VCaP (cell line): ENCODE data around the gene TPK1.
"Not testable (repeated sequence)": the region's sequence is repeated elsewhere in the genome, so short reads cannot be mapped to it uniquely, and the experiment has no call there.

Source experiments
- H3K27ac ChIP-seq: fragments of 450-650 bp; 2 replicates; pipeline ENCODE4 v1.5.1; 2017
- CTCF ChIP-seq: fragments of 450-650 bp; conservative IDR thresholded peaks from 2 replicates; pipeline ENCODE4 v1.5.1; 2017; ENCODE audit warnings: mild to moderate bottlenecking, moderate library complexity

The TPK1 gene

GRCh38 chr7:144736880-144737493 lies 98.9 kb downstream of the TPK1 start:
- TF ChIP-seq CTCF: no peak
- no peak overlapping the region for H3K27ac ChIP-seq

GRCh38 chr7:144735505-144736276 lies 100.2 kb downstream of the TPK1 start:
- no peak for TF ChIP-seq CTCF

GRCh38 chr7:144731661-144732351 lies 104.0 kb downstream of the TPK1 start:
- H3K27ac ChIP-seq: no peak overlapping the region
- no peak for TF ChIP-seq CTCF

More at GRCh38 chr7:144735505-144736276, 100.2 kb downstream of the TPK1 start:
- H3K27ac ChIP-seq: no peak overlapping the region

GRCh38 chr7:144730224-144730623 lies 105.6 kb downstream of the TPK1 start:
- TF ChIP-seq CTCF: no peak
- H3K27ac ChIP-seq: no peak overlapping the region

- TF ChIP-seq CTCF: no peak
- H3K27ac ChIP-seq: peak overlapping the region; percentile 26; the same call in 1 of the 2 replicates
Observed at GRCh38 chr7:144729226-144729625, 106.6 kb downstream of the TPK1 start.

GRCh38 chr7:144728551-144728950 lies 107.3 kb downstream of the TPK1 start:
- H3K27ac ChIP-seq: peak overlapping the region; percentile 26; the same call in 1 of the 2 replicates

GRCh38 chr7:144726840-144727239 lies 109.0 kb downstream of the TPK1 start:
- not testable (repeated sequence) for H3K27ac ChIP-seq

More at GRCh38 chr7:144728551-144728950, 107.3 kb downstream of the TPK1 start:
- TF ChIP-seq CTCF: no peak
